AG04449 (cell line): ENCODE data around the gene ADGRV1.
"Not testable (repeated sequence)": the region's sequence is repeated elsewhere in the genome, so short reads cannot be mapped to it uniquely, and the experiment has no call there.

ENCODE experiments used
- CTCF ChIA-PET: fragments of 350-600 bp; formaldehyde crosslinking; extraction: SDS; loops from one replicate; lab custom pipeline; 2021; ENCODE audit warnings: antibody characterized with exemption; lab: Yijun Ruan, JAX
- POLR2A ChIA-PET: fragments of 400-600, 350-600 bp; formaldehyde crosslinking; extraction: SDS; loops from one replicate; lab custom pipeline; 2020; ENCODE audit warnings: antibody characterized with exemption, inconsistent platforms; lab: Yijun Ruan, JAX
- DNase-seq: peaks from one replicate; pipeline ENCODE4 v3.0.0-alpha.2; 2010; ENCODE audit warnings: low read depth, low spot score
- H3K4me3 ChIP-seq: 2 replicates; pipeline ENCODE4 v1.5.1; 2011; ENCODE audit warnings: low read depth, mild to moderate bottlenecking, control low read depth, low read length
- CTCF ChIP-seq: IDR thresholded peaks from one replicate; pipeline ENCODE4 v1.5.1; 2011; ENCODE audit warnings: mild to moderate bottlenecking, moderate library complexity, low read length, control low read depth, inconsistent platforms; ENCODE audit not compliant: insufficient read depth; ENCODE audit errors: missing control alignments

ADGRV1 gene

GRCh38 chr5:91010090-91010489 lies 451.5 kb downstream of the ADGRV1 start:
- no peak for TF ChIP-seq CTCF
- CTCF ChIA-PET: interaction anchor here (1.5 kb wide), 1 partner anchor 375 kb away, joined by 4 read pairs; no protein-coding TSS in a partner anchor
- no peak for DNase-seq
- POLR2A ChIA-PET: no interaction called here
- H3K4me3 ChIP-seq: no peak overlapping the region

GRCh38 chr5:91011029-91011428 lies 452.4 kb downstream of the ADGRV1 start:
- POLR2A ChIA-PET: no interaction called here
- no peak for TF ChIP-seq CTCF
- CTCF ChIA-PET: no interaction called here
- no peak overlapping the region for H3K4me3 ChIP-seq
- DNase-seq: no peak

GRCh38 chr5:91012867-91013266 lies 454.3 kb downstream of the ADGRV1 start:
- POLR2A ChIA-PET, H3K4me3 ChIP-seq, DNase-seq, CTCF ChIA-PET: not testable (repeated sequence)

GRCh38 chr5:91016322-91016721 lies 457.7 kb downstream of the ADGRV1 start:
- TF ChIP-seq CTCF: no peak
- no peak overlapping the region for H3K4me3 ChIP-seq
- POLR2A ChIA-PET: no interaction called here
- CTCF ChIA-PET: interaction anchor here (1.1 kb wide), 1 partner anchor 483 kb away, joined by 3 read pairs; no protein-coding TSS in a partner anchor
- no peak for DNase-seq

GRCh38 chr5:91016954-91017700 lies 458.5 kb downstream of the ADGRV1 start:
- POLR2A ChIA-PET: no interaction called here
- no peak overlapping the region for H3K4me3 ChIP-seq
- no peak for TF ChIP-seq CTCF
- no peak for DNase-seq
- CTCF ChIA-PET: interaction anchor here (1.9 kb wide), 1 partner anchor 368 kb away, joined by 7 read pairs; no protein-coding TSS in a partner anchor

GRCh38 chr5:91018200-91018599 lies 459.6 kb downstream of the ADGRV1 start:
- TF ChIP-seq CTCF: no peak
- ChIA-PET POLR2A (no interaction called here), CTCF (interaction anchor here (1.9 kb wide), 1 partner anchor 367 kb away, joined by 7 read pairs; no protein-coding TSS in a partner anchor)
- DNase-seq: no peak
- no peak overlapping the region for H3K4me3 ChIP-seq
